Neural cell (in vitro differentiated cells): ENCODE measurements around the gene ZCCHC13.

Experiments
- EP300 ChIP-seq: fragments of 450-650 bp; conservative IDR thresholded peaks from 2 replicates; pipeline ENCODE4 v1.6.1; 2014; ENCODE audit warnings: antibody characterized with exemption, mild to moderate bottlenecking, moderate library complexity; ENCODE audit not compliant: poor library complexity, severe bottlenecking
- EZH2 ChIP-seq: fragments of 200-600, 300-800 bp; shearing (Covaris generic), sonication (generic); IDR thresholded peaks from 2 replicates; pipeline ENCODE4 v1.6.1; 2014; ENCODE audit warnings: antibody characterized with exemption, low read length, borderline replicate concordance, mild to moderate bottlenecking; ENCODE audit not compliant: insufficient read depth, poor library complexity, severe bottlenecking
- MXI1 ChIP-seq: fragments of 450-650 bp; conservative IDR thresholded peaks from 2 replicates; pipeline ENCODE4 v1.6.1; 2014; ENCODE audit warnings: antibody characterized with exemption, mild to moderate bottlenecking; ENCODE audit not compliant: poor library complexity, severe bottlenecking
- POLR2AphosphoS5 ChIP-seq: IDR thresholded peaks from 2 replicates; pipeline ENCODE4 v1.6.1; 2012
- RAD21 ChIP-seq: fragments of 450-650 bp; conservative IDR thresholded peaks from 2 replicates; pipeline ENCODE4 v1.6.1; 2014; ENCODE audit warnings: antibody characterized with exemption, mild to moderate bottlenecking, moderate library complexity
- SMC3 ChIP-seq: fragments of 450-650 bp; conservative IDR thresholded peaks from 2 replicates; pipeline ENCODE4 v1.6.1; 2014; ENCODE audit warnings: antibody characterized with exemption, mild to moderate bottlenecking, moderate library complexity; ENCODE audit not compliant: poor library complexity
- TAF1 ChIP-seq: IDR thresholded peaks from 2 replicates; pipeline ENCODE4 v1.6.1; 2012; ENCODE audit warnings: low read depth
- TF ChIP-seq, protein P1 (sequence below): fragments of 450-650 bp; IDR thresholded peaks from 2 replicates; pipeline ENCODE4 v1.5.1; 2014; ENCODE audit warnings: antibody characterized with exemption, mild to moderate bottlenecking, moderate library complexity; ENCODE audit not compliant: poor library complexity, severe bottlenecking
- TF ChIP-seq, protein P2 (sequence below): IDR thresholded peaks from 2 replicates; pipeline ENCODE4 v1.6.1; 2012; ENCODE audit warnings: borderline replicate concordance

GRCh38 chrX:74280759-74281158, 23.2 kb upstream of the ZCCHC13 start:
- TF ChIP-seq, protein P1, sequence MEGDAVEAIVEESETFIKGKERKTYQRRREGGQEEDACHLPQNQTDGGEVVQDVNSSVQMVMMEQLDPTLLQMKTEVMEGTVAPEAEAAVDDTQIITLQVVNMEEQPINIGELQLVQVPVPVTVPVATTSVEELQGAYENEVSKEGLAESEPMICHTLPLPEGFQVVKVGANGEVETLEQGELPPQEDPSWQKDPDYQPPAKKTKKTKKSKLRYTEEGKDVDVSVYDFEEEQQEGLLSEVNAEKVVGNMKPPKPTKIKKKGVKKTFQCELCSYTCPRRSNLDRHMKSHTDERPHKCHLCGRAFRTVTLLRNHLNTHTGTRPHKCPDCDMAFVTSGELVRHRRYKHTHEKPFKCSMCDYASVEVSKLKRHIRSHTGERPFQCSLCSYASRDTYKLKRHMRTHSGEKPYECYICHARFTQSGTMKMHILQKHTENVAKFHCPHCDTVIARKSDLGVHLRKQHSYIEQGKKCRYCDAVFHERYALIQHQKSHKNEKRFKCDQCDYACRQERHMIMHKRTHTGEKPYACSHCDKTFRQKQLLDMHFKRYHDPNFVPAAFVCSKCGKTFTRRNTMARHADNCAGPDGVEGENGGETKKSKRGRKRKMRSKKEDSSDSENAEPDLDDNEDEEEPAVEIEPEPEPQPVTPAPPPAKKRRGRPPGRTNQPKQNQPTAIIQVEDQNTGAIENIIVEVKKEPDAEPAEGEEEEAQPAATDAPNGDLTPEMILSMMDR, result no peak
- no peak for TF ChIP-seq EP300
- TF ChIP-seq EZH2, result no peak
- no peak for TF ChIP-seq SMC3
- TF ChIP-seq, protein P2, sequence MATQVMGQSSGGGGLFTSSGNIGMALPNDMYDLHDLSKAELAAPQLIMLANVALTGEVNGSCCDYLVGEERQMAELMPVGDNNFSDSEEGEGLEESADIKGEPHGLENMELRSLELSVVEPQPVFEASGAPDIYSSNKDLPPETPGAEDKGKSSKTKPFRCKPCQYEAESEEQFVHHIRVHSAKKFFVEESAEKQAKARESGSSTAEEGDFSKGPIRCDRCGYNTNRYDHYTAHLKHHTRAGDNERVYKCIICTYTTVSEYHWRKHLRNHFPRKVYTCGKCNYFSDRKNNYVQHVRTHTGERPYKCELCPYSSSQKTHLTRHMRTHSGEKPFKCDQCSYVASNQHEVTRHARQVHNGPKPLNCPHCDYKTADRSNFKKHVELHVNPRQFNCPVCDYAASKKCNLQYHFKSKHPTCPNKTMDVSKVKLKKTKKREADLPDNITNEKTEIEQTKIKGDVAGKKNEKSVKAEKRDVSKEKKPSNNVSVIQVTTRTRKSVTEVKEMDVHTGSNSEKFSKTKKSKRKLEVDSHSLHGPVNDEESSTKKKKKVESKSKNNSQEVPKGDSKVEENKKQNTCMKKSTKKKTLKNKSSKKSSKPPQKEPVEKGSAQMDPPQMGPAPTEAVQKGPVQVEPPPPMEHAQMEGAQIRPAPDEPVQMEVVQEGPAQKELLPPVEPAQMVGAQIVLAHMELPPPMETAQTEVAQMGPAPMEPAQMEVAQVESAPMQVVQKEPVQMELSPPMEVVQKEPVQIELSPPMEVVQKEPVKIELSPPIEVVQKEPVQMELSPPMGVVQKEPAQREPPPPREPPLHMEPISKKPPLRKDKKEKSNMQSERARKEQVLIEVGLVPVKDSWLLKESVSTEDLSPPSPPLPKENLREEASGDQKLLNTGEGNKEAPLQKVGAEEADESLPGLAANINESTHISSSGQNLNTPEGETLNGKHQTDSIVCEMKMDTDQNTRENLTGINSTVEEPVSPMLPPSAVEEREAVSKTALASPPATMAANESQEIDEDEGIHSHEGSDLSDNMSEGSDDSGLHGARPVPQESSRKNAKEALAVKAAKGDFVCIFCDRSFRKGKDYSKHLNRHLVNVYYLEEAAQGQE, result no peak
- TF ChIP-seq MXI1, result no peak
- no peak for TF ChIP-seq POLR2AphosphoS5
- no peak for TF ChIP-seq TAF1
- no peak for TF ChIP-seq RAD21
